ENCODE data around the gene SEL1L2.
A peak's percentile ranks its signal among the peaks of the same experiment; 100 is the strongest.

The SEL1L2 gene

GRCh38 chr20:13930281-13930680 lies 60.1 kb downstream of the SEL1L2 start:
- DNase-seq (ENCODE audit: low spot score) = no peak

- DNase-seq (ENCODE audit: low spot score) = no peak
Measured at GRCh38 chr20:13929836-13930235, 60.6 kb downstream of the SEL1L2 start.

DNA sequence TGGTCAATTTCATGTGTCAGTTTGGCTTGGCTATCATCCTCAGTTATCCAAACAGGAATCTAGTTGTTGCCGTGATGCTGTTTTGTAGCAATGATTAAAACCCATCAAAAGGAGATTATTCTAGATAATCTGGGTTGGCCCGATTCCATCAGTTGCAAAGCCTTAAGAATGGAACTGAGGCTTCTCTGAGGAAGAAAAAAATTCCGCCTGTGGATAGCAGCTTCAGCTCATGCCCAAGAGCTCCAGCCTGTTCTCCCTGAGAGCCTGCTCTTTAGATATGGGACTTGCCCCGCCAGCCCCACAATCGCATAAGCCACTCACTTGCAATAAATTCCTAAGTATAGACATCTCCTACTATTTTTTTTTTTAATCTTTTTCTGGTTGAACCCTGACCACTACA lies 61.5 kb downstream of the SEL1L2 start:
- DNase-seq (ENCODE audit: low spot score) = no peak

DNA sequence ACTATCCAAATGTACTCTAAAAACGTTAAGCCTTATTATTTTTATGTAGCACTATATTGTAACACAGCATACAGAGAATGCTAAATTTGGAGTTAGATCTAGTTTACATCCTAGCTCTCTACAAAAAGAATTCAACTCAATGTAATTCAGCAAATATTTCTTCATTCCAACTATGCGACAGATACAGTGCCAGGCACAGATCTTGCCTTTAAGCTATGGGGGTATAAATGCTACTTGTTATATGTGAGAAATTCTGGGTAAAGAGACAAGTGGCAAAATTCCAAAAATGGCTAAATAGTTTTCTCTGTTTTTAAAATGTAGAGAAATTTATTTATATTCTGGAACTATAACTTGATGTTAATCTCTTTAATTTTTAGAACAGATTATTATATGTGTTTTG lies 63.2 kb downstream of the SEL1L2 start:
- no peak for DNase-seq (ENCODE audit: low spot score)

DNA sequence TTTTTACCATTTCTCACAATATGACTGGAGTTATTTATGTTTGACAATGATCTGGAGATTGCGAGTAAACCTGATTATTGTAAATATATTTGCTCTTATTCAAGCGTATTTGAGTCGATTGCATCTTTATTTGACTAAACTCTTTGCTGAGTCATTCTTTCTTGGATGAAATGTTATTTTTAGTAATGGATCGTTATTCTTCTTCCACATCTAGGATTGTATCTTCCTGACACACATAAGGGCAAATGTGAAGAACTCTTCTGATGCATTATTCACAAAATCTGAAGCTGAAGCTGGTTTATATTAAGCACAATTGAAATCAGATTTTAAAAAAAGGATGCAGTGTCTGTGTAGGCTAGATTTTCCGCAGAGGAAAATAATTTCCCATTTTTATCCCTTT lies 68.2 kb downstream of the SEL1L2 start:
- no peak for DNase-seq (ENCODE audit: low spot score)

GRCh38 chr20:13915284-13915683 lies 75.1 kb downstream of the SEL1L2 start:
- DNase-seq (ENCODE audit: low spot score) = no peak

GRCh38 chr20:13913572-13913971 lies 76.8 kb downstream of the SEL1L2 start:
- DNase-seq (ENCODE audit: low spot score) = no peak

DNA sequence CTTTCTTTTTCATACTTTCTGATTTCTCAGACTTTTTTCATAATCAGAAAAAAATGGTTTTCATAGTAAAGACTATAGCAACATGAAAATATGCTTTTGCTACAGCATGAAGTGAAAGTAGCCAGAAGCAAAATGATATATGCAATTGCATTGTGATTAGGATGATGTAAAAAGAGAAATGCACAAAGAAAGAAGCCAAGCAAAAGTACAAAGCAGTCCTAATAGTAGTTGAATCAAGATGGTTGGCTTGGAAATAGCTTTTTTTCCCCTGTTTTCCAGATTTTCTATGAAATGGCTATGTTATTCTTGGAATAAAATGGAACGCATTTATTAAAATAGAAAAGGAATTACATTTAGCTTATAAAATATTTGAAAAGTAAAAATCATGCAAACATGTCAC lies 77.3 kb downstream of the SEL1L2 start:
- no peak for DNase-seq (ENCODE audit: low spot score)

DNA sequence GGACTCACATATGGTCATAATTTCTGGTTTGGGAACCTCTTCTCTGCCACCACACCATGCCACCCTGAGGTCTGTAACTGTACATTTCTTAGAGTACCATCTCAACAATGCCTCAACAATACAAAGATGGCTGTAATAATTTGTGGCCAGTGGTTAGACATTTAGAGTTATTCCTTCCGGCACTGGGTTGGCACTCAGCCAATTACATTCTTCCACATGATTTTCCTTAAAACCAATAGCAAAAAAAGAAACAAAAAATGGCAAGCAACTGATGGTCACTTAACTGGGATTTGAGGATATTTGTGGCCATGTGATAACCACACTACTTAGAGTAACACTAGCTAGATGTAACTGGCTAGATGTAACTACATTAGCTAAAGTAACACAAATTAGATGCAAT lies 79.9 kb downstream of the SEL1L2 start:
- no peak for DNase-seq (ENCODE audit: low spot score)

DNA sequence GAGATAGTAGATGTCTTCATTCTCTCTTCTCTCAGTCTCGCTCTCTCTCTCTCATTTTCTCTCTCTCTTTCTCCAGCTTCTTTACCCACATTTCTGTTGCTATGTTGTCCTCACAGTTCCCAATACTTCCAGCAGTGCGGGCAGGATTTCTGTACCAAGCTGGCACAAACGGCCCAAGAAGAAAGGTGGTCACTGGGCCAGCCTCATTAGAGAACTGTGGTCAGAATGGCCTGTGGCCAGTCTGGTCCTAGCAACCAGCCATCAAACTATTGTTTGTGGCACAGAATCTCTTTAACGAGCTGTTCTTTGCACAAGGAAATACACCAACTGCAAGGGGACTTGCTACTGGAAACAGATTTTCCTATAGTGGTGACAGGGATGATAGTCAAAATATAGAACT lies 81.3 kb downstream of the SEL1L2 start:
- DNase-seq (ENCODE audit: low spot score) = no peak

DNA sequence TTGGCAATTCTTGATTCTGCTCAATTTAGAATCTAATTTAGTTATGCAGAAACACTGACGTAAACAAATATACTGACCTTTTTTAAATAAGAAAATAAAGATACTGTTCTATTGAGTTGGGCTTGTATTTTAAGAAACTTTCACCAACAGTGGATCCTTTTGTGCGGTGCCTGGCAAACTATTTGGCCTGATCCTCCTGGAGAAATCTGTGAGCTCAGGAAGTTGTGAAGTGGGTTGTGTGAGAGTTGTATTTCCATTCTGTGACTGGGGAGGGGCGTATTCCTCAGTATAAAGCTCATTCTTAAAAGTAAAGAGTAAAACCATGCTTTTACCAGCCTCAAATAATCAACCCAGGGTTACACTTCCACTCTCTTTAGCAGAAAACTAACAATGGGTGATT lies 85.6 kb downstream of the SEL1L2 start:
- DNase-seq (ENCODE audit: low spot score) = no peak

- no peak for DNase-seq (ENCODE audit: low spot score)
Measured at GRCh38 chr20:13900496-13900895, 89.9 kb downstream of the SEL1L2 start.

GRCh38 chr20:13898012-13898612 lies 92.3 kb downstream of the SEL1L2 start:
- peak; percentile 43 for DNase-seq (ENCODE audit: low spot score)

DNA sequence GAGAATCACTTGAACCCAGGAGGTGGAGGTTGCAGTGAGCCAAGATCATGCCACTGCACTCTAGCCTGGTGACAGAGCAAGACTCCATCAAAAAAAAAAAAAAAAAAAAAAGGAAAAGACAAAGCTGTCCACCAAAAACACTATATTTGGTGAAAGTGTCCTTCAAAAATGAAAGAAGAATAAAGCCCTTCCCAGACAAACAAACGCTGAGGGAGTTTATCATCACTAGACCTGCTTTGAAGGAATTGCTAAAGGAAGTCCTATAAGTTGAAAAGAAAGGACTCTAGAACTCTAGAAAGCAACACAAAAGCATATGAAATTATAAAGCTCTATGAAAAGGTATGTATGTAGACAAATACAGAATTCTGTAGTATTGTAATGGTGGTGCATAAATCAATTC lies 98.8 kb downstream of the SEL1L2 start:
- DNase-seq (ENCODE audit: low spot score) = no peak

- no peak for DNase-seq (ENCODE audit: low spot score)
Measured at GRCh38 chr20:13884803-13885202, 105.6 kb downstream of the SEL1L2 start.

- DNase-seq (ENCODE audit: low spot score) = no peak
Measured at GRCh38 chr20:13883425-13883824, 107.0 kb downstream of the SEL1L2 start.

DNA sequence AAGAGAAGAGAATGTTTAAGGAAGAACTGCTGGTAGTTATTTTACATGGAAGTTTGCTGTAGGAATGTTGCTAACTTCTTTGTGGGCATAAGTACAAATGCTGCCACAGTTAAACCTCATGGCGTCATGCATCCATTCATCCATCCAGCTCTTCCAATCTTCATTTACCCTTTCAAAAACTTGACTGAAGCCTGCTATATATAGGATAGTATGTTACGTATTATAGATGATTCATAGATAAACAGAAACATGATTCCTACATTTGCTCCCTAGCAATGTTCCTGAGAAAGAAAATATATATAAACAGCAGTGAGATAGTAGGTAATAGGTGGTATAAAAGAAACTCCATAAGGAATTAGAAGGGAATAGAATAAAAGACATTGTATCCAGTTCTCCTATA lies 111.8 kb downstream of the SEL1L2 start:
- DNase-seq (ENCODE audit: low spot score) = no peak

- DNase-seq (ENCODE audit: low spot score) = no peak
Measured at GRCh38 chr20:13877793-13878192, 112.6 kb downstream of the SEL1L2 start.

DNA sequence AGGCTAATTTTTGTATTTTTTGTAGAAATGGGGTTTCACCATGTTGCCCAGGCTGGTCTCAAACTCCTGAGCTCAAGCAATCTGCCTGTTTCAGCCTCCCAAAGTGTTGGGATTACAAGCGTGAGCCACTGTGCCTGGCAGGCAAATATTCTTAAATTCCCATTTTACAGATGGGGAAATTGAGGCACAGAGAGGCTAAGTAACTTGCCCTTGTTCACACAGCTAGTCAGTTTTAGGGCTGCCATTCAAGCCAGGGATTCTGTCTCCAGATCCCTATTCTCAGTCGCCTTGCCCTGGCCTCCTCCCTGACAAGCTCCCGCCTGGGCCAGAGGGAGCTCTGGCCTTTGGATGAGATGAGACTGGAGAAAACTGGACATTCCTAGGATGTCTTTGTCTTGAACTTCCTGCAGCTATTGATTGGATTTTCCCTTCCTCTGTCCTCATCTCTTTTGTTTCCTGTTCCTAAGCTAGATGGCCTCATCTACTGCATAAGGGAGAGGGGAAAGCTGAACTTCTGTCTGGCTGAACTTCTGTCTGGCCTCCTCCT lies 115.1 kb downstream of the SEL1L2 start:
- DNase-seq (ENCODE audit: low spot score) = no peak

- no peak for DNase-seq (ENCODE audit: low spot score)
Measured at GRCh38 chr20:13874394-13875157, 115.8 kb downstream of the SEL1L2 start.

DNA sequence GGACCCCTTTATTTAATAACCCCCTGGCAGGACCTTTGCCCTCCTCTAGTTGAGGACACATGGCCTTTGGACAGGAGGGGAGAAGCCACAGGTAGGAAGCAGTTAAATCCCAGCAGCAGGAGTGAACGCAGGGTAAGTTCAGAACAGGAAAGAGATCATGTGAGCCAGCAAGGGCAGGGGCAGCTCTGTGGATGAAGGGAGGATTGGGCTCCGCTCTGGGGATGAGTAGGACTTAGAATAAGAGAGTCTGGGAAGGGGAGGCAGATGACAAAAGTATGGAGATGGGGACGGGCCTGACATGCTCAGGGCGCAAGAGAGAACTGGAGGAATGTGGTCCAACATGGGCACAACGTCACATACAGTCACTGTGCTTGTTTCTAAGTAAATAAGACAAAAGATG lies 116.6 kb downstream of the SEL1L2 start:
- DNase-seq (ENCODE audit: low spot score) = no peak

DNA sequence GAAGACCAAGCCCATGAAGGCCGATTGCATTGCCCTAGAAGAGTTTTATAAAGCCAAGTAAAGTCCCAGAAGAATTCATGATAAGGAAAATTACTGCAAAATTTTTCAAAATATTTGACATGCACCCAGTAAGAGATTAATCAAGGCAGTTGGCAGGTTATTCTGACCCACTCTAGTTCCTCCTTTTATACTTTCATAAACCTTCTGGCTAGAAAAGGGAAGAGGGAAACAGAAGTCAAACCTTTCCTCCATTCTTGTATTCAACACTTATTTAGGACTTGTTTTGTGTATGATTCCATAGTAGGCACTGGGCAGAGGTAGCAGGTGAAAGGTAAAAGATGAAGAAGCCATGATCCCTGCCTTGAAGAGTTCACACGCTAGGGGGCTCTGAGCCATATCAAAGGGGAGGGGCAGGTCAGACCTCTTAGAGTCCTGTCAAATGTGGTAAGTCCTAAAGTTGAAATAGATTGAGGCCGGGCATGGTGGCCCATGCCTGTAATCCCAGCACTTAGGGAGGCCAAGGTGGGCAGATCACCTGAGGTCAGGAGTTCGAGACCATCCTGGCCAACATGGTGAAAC lies 120.2 kb downstream of the SEL1L2 start:
- peak; percentile 17 for DNase-seq (ENCODE audit: low spot score)

DNA sequence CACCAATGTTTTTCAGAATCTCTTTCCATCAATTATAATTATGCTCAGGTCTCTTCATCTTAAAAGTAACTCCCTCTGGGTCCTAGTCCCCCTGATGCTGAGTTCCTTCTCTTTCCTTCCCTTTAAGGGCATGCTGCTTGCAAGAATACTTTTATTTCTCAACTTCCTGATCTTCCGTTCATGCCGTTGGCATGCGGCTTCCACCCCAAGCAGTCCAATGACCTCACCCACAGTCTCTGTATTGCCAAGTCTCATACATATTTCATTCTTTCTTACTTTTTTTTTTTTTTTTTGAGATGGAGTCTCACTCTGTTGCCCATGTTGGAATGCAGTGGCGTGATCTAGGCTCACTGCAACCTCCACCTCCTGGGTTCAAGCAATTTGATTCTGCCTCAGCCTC lies 122.1 kb downstream of the SEL1L2 start:
- no peak for DNase-seq (ENCODE audit: low spot score)

Data from HuH-7 (cell line).